Stimulated activated CD4-positive, alpha-beta T cell treated with anti-CD3 and anti-CD28 coated beads, Interleukin-4, amount 100 ng/mL, for 48 hours (primary cell): ENCODE results near the gene MAPK6.

Source experiments
- DNase-seq, 2 donors: peaks; one replicate each; pipeline ENCODE4 v3.0.0-alpha.2; 2020; ENCODE audit warnings: low read depth in 2 of 2

The MAPK6 gene

GRCh38 chr15:52102463-52102862 is 83.4 kb downstream of the MAPK6 start:
- no peak for DNase-seq

GRCh38 chr15:52103217-52104207 is 84.5 kb downstream of the MAPK6 start:
- no peak for DNase-seq

GRCh38 chr15:52104532-52105004 is 85.5 kb downstream of the MAPK6 start:
- DNase-seq = no peak

- DNase-seq = no peak
Observed at GRCh38 chr15:52105846-52106245, 86.8 kb downstream of the MAPK6 start.

GRCh38 chr15:52106641-52107040 is 87.6 kb downstream of the MAPK6 start:
- no peak for DNase-seq

GRCh38 chr15:52107238-52107637 is 88.2 kb downstream of the MAPK6 start:
- no peak for DNase-seq

GRCh38 chr15:52109559-52110451 is 90.8 kb downstream of the MAPK6 start:
- DNase-seq = no peak

- no peak for DNase-seq
Observed at GRCh38 chr15:52111517-52112202, 92.6 kb downstream of the MAPK6 start.

GRCh38 chr15:52112203-52112750 is 93.3 kb downstream of the MAPK6 start:
- peak; percentile 17 to 34 for DNase-seq

- DNase-seq = no peak
Observed at GRCh38 chr15:52113235-52113634, 94.2 kb downstream of the MAPK6 start.

GRCh38 chr15:52113708-52114107 is 94.7 kb downstream of the MAPK6 start:
- DNase-seq = no peak

- no peak for DNase-seq
Observed at GRCh38 chr15:52114261-52115055, 95.4 kb downstream of the MAPK6 start.

- DNase-seq = no peak
Observed at GRCh38 chr15:52115598-52116427, 96.8 kb downstream of the MAPK6 start.
